HepG2 (cell line): ENCODE data around the gene LSR. TPM values are rescaled to one million over a fixed set of nuclear protein-coding genes. Genes with fewer than 3 reads are reported as not detected.
A peak's percentile ranks its signal among the peaks of the same experiment; 100 is the strongest.

Source experiments
- ASH2L ChIP-seq: fragments of 300-600, 200-600 bp; sonication (generic); IDR thresholded peaks from 2 replicates; pipeline ENCODE4 v1.7.0; 2017; ENCODE audit warnings: low read depth, mild to moderate bottlenecking, moderate library complexity, mixed read lengths, low read length; ENCODE audit not compliant: insufficient read length
- ETV5 ChIP-seq: IDR thresholded peaks from 2 replicates; pipeline ENCODE4 v1.6.1; 2018; ENCODE audit warnings: missing biosample characterization, missing genetic modification reagents, inconsistent platforms, borderline replicate concordance
- FIP1L1 ChIP-seq: fragments of 200-400 bp; formaldehyde crosslinking; IDR thresholded peaks from 2 replicates; pipeline ENCODE4 v1.6.1; 2018; ENCODE audit warnings: low read depth, mild to moderate bottlenecking, low read length, moderate library complexity, borderline replicate concordance; ENCODE audit not compliant: insufficient read depth
- HDAC6 ChIP-seq: fragments of 200-600 bp; sonication (generic); IDR thresholded peaks from 2 replicates; pipeline ENCODE4 v1.7.0; 2017; ENCODE audit warnings: mild to moderate bottlenecking, antibody characterized with exemption, low read length, low read depth
- ISL2 ChIP-seq: sonication (generic); formaldehyde crosslinking; IDR thresholded peaks from 2 replicates; pipeline ENCODE4 v1.5.0; 2020; ENCODE audit warnings: missing genetic modification reagents
- MZF1 ChIP-seq: sonication (generic); formaldehyde crosslinking; IDR thresholded peaks from 2 replicates; pipeline ENCODE4 v1.8.1; 2023; ENCODE audit warnings: mild to moderate bottlenecking, missing genetic modification reagents, borderline replicate concordance
- NCOA2 ChIP-seq: sonication (generic); formaldehyde crosslinking; IDR thresholded peaks from 2 replicates; pipeline ENCODE4 v1.8.0; 2022; ENCODE audit warnings: inconsistent platforms
- RFX1 ChIP-seq: fragments of 450-650 bp; IDR thresholded peaks from 2 replicates; pipeline ENCODE4 v1.6.1; 2017
- RXRB ChIP-seq: IDR thresholded peaks from 2 replicates; pipeline ENCODE4 v1.6.1; 2016; ENCODE audit warnings: borderline replicate concordance, missing genetic modification reagents, missing compliant biosample characterization
- SRF ChIP-seq: IDR thresholded peaks from 2 replicates; pipeline ENCODE4 v1.6.1; 2011; ENCODE audit warnings: mild to moderate bottlenecking, low read depth, low read length, moderate library complexity
- SRSF1 ChIP-seq: fragments of 200-400 bp; formaldehyde crosslinking; optimal IDR thresholded peaks from 2 replicates; pipeline ENCODE3; 2017; ENCODE audit warnings: mild to moderate bottlenecking, low read depth, low read length, moderate library complexity
- TEAD3 ChIP-seq: optimal IDR thresholded peaks from 2 replicates; pipeline ENCODE3; 2016; ENCODE audit warnings: borderline replicate concordance
- ZNF563 ChIP-seq: sonication (generic); formaldehyde crosslinking; IDR thresholded peaks from 2 replicates; pipeline ENCODE4 v1.8.0; 2022; ENCODE audit warnings: mild to moderate bottlenecking, moderate library complexity, missing genetic modification reagents
- ZNF7 ChIP-seq: IDR thresholded peaks from 2 replicates; pipeline ENCODE4 v1.6.1; 2016; ENCODE audit warnings: missing biosample characterization, missing genetic modification reagents
- ZNF776 ChIP-seq: sonication (generic); formaldehyde crosslinking; IDR thresholded peaks from 2 replicates; pipeline ENCODE4 v1.4.0; 2020; ENCODE audit warnings: mild to moderate bottlenecking, missing genetic modification reagents
- polyA plus RNA-seq, 8 experiments: library from polyadenylated mRNA; depleted of rRNA in 3 of 8; stranded (reverse) in 7 of 8; unstranded in 1 of 8; fragments of >200 nt; fragmentation: Illumina TruSeq in 4 of 8; extraction: Trizol in 4 of 8; gene quantifications; 2 replicates each; pipeline versions ENCODE4 v1.2.1 to v1.2.3, GENCODE V29; 2011 to 2016; ENCODE audit warnings: low read depth in 4 of 8, missing spikeins in 1 of 8, mixed read lengths in 1 of 8; ENCODE audit not compliant: insufficient read depth in 1 of 8
- total RNA-seq, 5 experiments: library from RNA; depleted of rRNA; stranded (reverse); fragments of >200 nt; fragmentation: Illumina TruSeq; extraction: Trizol; gene quantifications; 2 replicates each; pipeline ENCODE4 v1.2.3, GENCODE V29; 2016; ENCODE audit warnings: low read depth in 1 of 5
- TF ChIP-seq, protein P1 (sequence below): sonication (generic); formaldehyde crosslinking; IDR thresholded peaks from 2 replicates; pipeline ENCODE4 v1.4.0; 2020; ENCODE audit warnings: mild to moderate bottlenecking, missing genetic modification reagents
- TF ChIP-seq, protein P2 (sequence below): sonication (generic); formaldehyde crosslinking; IDR thresholded peaks from 2 replicates; pipeline ENCODE4 v1.4.0; 2020; ENCODE audit warnings: missing genetic modification reagents, borderline replicate concordance
- TF ChIP-seq, protein P3 (sequence below): sonication (generic); formaldehyde crosslinking; IDR thresholded peaks from 2 replicates; pipeline ENCODE4 v1.5.0; 2020; ENCODE audit warnings: mild to moderate bottlenecking, missing genetic modification reagents
- TF ChIP-seq, protein P4 (sequence below): sonication (generic); formaldehyde crosslinking; IDR thresholded peaks from 2 replicates; pipeline ENCODE4 v1.9.0; 2021; ENCODE audit warnings: missing genetic modification reagents, mild to moderate bottlenecking, borderline replicate concordance

The LSR gene
- total and polyA plus RNA-seq, 2 of the 13 experiments (the other 11 are each of a cell fraction or from before 2014, with no cell fraction given), result 29.2 to 79.2 TPM

DNA sequence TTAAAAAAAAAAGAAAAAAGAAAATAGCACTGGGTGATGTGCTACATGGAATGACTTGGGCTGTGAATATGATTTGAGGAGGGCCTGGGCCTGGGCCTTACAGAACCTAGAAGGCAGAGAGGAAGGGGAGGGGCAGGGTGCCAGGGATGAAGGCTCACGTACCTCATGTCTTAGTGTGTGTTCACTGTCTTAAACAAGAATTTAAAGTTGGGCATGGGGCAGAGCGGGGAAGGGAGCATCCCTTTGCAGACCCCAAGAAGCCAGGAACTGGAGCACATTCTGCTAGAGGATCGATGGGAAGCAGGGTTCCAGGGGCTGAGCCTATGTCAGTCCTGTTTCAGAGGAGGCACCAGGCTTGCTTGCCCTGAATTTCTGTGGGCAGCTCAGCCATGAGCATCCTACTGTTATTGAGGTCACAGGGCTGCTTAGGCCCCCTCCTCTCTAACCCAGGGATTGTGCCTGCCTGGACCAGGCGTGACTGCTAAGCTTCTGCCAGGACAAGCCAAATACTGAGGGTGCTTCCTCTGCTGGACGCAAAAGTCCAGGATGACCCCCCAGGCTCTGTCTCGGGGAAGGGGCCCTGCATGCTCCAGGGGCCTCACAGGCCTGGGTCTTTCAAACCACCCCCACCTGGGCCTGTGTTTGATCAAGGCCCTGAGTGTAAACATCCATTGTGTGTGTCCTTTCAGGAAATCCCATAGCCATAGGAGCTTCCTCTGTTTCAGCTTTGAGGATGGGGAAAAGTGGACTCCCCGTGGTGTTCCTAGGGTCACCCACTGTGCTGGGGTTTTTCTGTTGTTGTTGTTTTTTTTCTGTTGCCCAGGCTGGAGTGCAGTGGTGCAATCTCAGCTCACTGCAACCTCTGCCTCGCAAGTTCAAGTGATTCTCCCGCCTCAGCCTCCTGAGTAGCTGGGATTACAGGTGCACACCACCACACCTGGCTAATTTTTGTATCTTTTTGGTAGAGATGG is 4.8 kb downstream of the LSR start (continued):
- TF ChIP-seq SRSF1 (no peak), TEAD3 (no peak), ASH2L (no peak), ZNF563 (CRISPR knock-in tag) (no peak), ISL2 (CRISPR knock-in tag) (peak; percentile 49), SRF (no peak), ZNF7 (no peak), FIP1L1 (no peak), MZF1 (CRISPR knock-in tag) (no peak), RXRB (peak; percentile 84), ETV5 (peak; percentile 73; the same call in 1 of the 2 replicates), NCOA2 (CRISPR knock-in tag) (peak; percentile 58; the same call in 1 of the 2 replicates), HDAC6 (no peak), ZNF776 (CRISPR knock-in tag) (no peak), RFX1 (peak; percentile 24; the same call in 1 of the 2 replicates)
- TF ChIP-seq, protein P1, sequence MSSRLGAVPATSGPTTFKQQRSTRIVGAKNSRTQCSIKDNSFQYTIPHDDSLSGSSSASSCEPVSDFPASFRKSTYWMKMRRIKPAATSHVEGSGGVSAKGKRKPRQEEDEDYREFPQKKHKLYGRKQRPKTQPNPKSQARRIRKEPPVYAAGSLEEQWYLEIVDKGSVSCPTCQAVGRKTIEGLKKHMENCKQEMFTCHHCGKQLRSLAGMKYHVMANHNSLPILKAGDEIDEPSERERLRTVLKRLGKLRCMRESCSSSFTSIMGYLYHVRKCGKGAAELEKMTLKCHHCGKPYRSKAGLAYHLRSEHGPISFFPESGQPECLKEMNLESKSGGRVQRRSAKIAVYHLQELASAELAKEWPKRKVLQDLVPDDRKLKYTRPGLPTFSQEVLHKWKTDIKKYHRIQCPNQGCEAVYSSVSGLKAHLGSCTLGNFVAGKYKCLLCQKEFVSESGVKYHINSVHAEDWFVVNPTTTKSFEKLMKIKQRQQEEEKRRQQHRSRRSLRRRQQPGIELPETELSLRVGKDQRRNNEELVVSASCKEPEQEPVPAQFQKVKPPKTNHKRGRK (CRISPR knock-in tag), result no peak
- TF ChIP-seq, protein P2, sequence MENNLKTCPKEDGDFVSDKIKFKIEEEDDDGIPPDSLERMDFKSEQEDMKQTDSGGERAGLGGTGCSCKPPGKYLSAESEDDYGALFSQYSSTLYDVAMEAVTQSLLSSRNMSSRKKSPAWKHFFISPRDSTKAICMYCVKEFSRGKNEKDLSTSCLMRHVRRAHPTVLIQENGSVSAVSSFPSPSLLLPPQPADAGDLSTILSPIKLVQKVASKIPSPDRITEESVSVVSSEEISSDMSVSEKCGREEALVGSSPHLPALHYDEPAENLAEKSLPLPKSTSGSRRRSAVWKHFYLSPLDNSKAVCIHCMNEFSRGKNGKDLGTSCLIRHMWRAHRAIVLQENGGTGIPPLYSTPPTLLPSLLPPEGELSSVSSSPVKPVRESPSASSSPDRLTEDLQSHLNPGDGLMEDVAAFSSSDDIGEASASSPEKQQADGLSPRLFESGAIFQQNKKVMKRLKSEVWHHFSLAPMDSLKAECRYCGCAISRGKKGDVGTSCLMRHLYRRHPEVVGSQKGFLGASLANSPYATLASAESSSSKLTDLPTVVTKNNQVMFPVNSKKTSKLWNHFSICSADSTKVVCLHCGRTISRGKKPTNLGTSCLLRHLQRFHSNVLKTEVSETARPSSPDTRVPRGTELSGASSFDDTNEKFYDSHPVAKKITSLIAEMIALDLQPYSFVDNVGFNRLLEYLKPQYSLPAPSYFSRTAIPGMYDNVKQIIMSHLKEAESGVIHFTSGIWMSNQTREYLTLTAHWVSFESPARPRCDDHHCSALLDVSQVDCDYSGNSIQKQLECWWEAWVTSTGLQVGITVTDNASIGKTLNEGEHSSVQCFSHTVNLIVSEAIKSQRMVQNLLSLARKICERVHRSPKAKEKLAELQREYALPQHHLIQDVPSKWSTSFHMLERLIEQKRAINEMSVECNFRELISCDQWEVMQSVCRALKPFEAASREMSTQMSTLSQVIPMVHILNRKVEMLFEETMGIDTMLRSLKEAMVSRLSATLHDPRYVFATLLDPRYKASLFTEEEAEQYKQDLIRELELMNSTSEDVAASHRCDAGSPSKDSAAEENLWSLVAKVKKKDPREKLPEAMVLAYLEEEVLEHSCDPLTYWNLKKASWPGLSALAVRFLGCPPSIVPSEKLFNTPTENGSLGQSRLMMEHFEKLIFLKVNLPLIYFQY (CRISPR knock-in tag), result no peak
- TF ChIP-seq, protein P3, sequence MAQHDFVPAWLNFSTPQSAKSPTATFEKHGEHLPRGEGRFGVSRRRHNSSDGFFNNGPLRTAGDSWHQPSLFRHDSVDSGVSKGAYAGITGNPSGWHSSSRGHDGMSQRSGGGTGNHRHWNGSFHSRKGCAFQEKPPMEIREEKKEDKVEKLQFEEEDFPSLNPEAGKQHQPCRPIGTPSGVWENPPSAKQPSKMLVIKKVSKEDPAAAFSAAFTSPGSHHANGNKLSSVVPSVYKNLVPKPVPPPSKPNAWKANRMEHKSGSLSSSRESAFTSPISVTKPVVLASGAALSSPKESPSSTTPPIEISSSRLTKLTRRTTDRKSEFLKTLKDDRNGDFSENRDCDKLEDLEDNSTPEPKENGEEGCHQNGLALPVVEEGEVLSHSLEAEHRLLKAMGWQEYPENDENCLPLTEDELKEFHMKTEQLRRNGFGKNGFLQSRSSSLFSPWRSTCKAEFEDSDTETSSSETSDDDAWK, result no peak
- TF ChIP-seq, protein P4, sequence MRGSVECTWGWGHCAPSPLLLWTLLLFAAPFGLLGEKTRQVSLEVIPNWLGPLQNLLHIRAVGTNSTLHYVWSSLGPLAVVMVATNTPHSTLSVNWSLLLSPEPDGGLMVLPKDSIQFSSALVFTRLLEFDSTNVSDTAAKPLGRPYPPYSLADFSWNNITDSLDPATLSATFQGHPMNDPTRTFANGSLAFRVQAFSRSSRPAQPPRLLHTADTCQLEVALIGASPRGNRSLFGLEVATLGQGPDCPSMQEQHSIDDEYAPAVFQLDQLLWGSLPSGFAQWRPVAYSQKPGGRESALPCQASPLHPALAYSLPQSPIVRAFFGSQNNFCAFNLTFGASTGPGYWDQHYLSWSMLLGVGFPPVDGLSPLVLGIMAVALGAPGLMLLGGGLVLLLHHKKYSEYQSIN, result no peak
